Activated CD4-positive, alpha-beta T cell treated with anti-CD3 and anti-CD28 coated beads for 36 hours (primary cell): ENCODE results near the gene PKNOX2. TPM values are rescaled to one million over a fixed set of nuclear protein-coding genes. Genes with fewer than 3 reads are reported as not detected.

ENCODE experiments used
- ATAC-seq: fragments of 200-7000 bp; cut with Tn5 transposase; one replicate; pipeline ENCODE4 v1.10.0; 2021; ENCODE audit warnings: mild to moderate bottlenecking, moderate library complexity
- CTCF ChIA-PET: fragments of 350-600 bp; sonication (Branson Sonifier 250); formaldehyde crosslinking; loops from one replicate; lab custom pipeline; 2021; ENCODE audit warnings: antibody characterized with exemption; lab: Charles Lee
- POLR2A ChIA-PET: fragments of 350-600 bp; sonication (Branson Sonifier 250); formaldehyde crosslinking; loops from one replicate; lab custom pipeline; 2021; ENCODE audit warnings: antibody characterized with exemption, inconsistent platforms; lab: Charles Lee
- DNase-seq: peaks from one replicate; pipeline ENCODE4 v3.0.0-alpha.2; 2020
- H3K27ac Mint-ChIP-seq: one replicate; pipeline ENCODE4 v1.8.0; 2021; ENCODE audit warnings: mixed read lengths
- H3K27me3 Mint-ChIP-seq: one replicate; pipeline ENCODE4 v1.8.0; 2021; ENCODE audit warnings: mixed read lengths
- H3K36me3 Mint-ChIP-seq: one replicate; pipeline ENCODE4 v1.8.0; 2021; ENCODE audit warnings: low read depth, mixed read lengths
- H3K4me1 Mint-ChIP-seq: one replicate; pipeline ENCODE4 v1.8.0; 2021; ENCODE audit warnings: mixed read lengths
- H3K4me3 Mint-ChIP-seq: one replicate; pipeline ENCODE4 v1.8.0; 2021; ENCODE audit warnings: mild to moderate bottlenecking, moderate library complexity, mixed read lengths
- H3K9me3 Mint-ChIP-seq: one replicate; pipeline ENCODE4 v1.8.0; 2021; ENCODE audit warnings: low read depth, mixed read lengths
- intact Hi-C, 2 experiments: fragments of 100-400 bp; cut with DNase I in 1 of 2; cut with micrococcal nuclease in 1 of 2; formaldehyde crosslinking; loops; one replicate each; pipeline versions ENCODE4 v1.14.2 to v1.15.1; 2022 to 2024; cut with DNase I, micrococcal nuclease
- total RNA-seq, 2 experiments: library from RNA; stranded (reverse); gene quantifications; one replicate each; pipeline ENCODE4 v1.2.3, GENCODE V29; 2021

PKNOX2 gene
- total RNA-seq, 2 experiments from 2014 or later = not detected

DNA sequence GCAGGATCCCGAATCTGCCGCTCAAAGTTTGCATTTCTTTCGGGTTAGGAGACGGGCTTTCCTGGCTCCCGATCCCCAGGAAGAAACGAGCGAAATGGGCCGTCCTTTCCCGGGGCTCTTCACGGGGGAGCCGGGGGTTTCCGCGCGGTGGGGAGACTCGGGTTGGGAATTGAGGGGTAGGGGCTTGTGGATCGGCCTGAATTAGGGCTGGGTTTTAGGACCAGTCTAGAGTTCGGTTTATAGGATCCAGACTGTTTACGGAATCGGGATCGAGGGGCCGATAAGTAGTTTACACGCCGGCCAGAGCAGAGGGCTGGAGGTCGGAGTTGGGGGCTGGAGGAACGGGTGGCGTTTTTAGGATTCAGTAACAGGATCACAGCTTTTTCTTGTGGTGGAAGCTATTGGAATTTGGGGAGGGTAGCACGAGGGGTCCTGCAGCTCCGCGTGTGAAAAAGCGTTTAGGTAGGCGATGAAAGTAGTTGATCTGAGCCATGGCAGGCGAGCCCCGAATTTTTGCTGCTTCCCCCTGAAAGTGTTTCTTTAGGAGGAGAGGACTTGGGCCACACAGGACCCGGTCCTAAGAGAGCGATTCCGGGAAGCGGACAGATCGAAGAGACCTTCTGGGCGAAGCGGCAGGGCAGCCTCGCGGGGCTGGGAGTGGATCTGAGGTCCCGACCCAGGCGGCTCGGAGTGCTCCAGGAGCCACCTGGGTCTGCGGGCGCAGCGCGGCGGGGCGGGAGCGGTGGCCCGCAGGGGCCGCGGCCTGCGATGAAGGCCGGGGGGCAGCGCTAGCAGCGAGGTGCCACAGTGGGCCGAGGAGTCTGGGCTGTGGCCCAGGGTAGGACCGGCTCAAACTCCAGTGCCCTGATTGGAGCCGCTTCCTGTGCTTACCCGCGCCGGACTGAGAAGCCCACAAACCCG, 1.6 kb downstream of the PKNOX2 start:
- peak; percentile 27 for DNase-seq
- peak; percentile 25 for ATAC-seq
- intact Hi-C loops = loop anchor here in 1 of 2 experiments (2.0 to 10.0 kb wide), 2 partner anchors 55 to 709 kb away; partner anchors contain the start of gene TMEM218
- ChIA-PET POLR2A (no interaction called here), CTCF (interaction anchor here (0.6 to 1.0 kb wide), 2 partner anchors 160 to 1354 kb away, joined by 3 read pairs; no protein-coding TSS in a partner anchor)
- peak overlapping the region; percentile 51 for H3K27ac Mint-ChIP-seq
- H3K9me3 Mint-ChIP-seq = no peaks in the 10 kb centered on the region
- H3K4me3 Mint-ChIP-seq = peak overlapping the region; percentile 73
- peaks cover 62% of the 10 kb centered on the region for H3K27me3 Mint-ChIP-seq
- H3K36me3 Mint-ChIP-seq = no peaks in the 10 kb centered on the region
- peaks cover 18% of the 10 kb centered on the region for H3K4me1 Mint-ChIP-seq

DNA sequence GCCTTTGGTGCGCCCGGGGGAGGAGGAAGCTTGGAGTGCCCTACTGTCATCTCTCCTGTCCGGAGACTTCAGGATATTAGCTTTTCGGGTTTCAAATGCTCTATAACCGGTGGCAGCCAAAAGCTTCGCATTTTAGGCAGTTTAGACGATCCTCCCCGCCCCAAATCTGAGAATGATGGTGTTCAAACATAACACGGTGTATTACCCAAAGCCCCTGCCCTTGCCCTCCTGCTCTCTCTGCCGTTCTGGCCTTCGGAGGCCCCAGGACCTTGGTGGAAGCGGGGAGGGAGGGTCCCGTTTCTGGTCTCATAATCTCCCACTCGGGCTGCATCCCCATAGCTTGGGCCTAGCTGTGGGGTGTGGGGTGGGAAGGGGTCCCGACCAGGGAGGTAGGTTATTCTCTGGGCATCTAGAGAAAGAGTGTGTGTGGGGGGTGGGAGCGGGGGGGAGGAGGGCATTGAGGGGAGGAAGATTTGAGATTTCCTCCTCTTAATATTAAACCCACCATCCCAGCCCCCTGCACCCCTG, 2.3 kb downstream of the PKNOX2 start:
- ChIA-PET POLR2A (no interaction called here), CTCF (interaction anchor here (0.6 to 1.1 kb wide), 3 partner anchors 22 to 180 kb away, joined by 3 read pairs; no protein-coding TSS in a partner anchor)
- Mint-ChIP-seq H3K27me3 (peaks cover 67% of the 10 kb centered on the region), H3K27ac (no peak overlapping the region), H3K9me3 (no peaks in the 10 kb centered on the region), H3K4me1 (peaks cover 18% of the 10 kb centered on the region), H3K4me3 (no peak overlapping the region), H3K36me3 (no peaks in the 10 kb centered on the region)
- intact Hi-C loops = loop anchor here in 1 of 2 experiments (10.0 kb wide), 1 partner anchor 708 kb away; no protein-coding TSS in a partner anchor
- no peak for DNase-seq
- no peak for ATAC-seq

DNA sequence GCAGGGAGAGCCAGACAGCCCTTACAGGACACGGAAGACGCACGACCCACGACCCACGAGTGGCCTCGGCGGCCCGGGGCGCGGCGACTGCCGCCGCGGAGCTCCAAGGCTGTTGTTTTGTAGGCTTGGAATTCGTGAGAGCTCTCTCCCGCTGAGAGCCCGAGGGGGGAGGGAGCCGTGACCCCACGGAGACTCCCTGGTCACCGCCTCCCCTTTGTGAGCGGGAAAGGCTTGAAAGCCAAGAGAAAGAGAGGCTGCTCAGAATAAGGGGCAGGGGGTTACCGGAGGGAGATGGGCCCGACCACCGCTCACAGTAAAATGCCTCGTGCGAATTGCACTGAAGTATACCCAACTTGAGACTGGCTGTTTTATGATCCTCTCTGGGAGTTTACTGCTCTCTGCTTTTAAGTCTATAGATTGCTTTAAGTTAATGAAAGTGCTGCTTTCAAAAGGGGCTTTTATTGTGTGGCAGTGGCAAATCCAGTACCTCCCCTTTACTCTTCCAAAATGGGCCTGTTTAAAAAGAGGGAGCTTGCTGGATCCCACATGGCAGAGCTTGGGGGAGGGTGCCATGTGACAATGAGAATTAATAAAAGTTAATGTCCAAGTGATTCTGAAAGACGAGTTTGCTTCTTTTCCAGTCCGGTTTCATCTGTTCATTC, 2.9 kb downstream of the PKNOX2 start:
- no peaks in the 10 kb centered on the region for H3K36me3 Mint-ChIP-seq
- intact Hi-C loops = loop anchor here in 1 of 2 experiments (10.0 kb wide), 1 partner anchor 707 kb away; no protein-coding TSS in a partner anchor
- H3K9me3 Mint-ChIP-seq = no peaks in the 10 kb centered on the region
- ChIA-PET POLR2A (no interaction called here), CTCF (interaction anchor here (0.6 to 1.1 kb wide), 7 partner anchors 11 to 760 kb away, joined by 3 to 4 read pairs (median 3); no protein-coding TSS in a partner anchor)
- H3K4me3 Mint-ChIP-seq = no peak overlapping the region
- no peak overlapping the region for H3K27ac Mint-ChIP-seq
- peaks cover 18% of the 10 kb centered on the region for H3K4me1 Mint-ChIP-seq
- DNase-seq (no peak), ATAC-seq (no peak)
- peaks cover 68% of the 10 kb centered on the region for H3K27me3 Mint-ChIP-seq

DNA sequence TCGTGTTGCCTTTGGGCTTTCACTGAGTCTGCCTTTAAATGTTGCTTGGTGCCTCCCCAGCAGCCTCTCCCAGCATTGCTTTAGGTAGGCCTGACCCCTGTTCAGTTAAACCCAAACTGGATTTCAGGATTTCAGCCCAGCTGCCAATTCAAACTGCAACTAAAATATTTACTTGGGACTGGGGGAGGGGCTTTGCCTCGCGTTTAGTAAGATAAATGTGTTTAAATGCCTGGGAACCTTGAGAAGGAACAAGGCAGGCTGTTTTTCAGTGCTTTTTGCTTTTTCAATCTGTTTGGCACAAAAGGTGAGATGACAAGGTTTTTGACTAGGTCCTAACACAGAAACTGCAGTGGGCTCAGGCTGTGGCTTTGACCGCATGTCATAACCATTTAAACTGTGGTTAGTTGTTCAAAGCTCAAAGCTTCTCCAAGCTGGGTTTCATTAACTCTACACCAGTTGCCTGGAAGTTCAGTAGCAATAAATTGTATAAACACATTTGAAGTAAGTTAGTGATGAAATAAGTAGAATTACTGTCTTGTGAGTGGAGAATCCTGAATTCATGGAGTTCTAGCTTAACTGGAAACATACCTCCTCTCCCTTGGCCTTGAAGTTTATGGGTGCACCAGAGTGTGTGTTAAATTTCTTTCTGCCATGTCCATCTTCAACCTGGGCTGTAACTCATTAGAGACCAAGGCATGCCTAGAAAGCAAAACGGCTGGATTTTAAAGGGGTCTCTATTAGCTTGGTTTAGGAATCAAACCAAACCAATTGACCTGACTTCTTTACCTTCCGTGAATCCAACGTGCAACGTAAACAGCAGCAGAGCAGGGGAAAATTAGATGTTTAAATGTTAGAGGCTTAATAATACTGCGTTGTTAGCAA, 3.6 kb downstream of the PKNOX2 start:
- Mint-ChIP-seq H3K36me3 (no peaks in the 10 kb centered on the region), H3K4me3 (no peak overlapping the region), H3K27me3 (peaks cover 70% of the 10 kb centered on the region), H3K27ac (no peak overlapping the region), H3K9me3 (no peaks in the 10 kb centered on the region), H3K4me1 (peaks cover 18% of the 10 kb centered on the region)
- ChIA-PET CTCF (interaction anchor here (0.6 to 1.2 kb wide), 7 partner anchors 8 to 759 kb away, joined by 3 to 4 read pairs (median 3); no protein-coding TSS in a partner anchor), POLR2A (no interaction called here)
- ATAC-seq = no peak
- no peak for DNase-seq
- intact Hi-C loops = loop anchor here in 1 of 2 experiments (10.0 kb wide), 1 partner anchor 707 kb away; no protein-coding TSS in a partner anchor

DNA sequence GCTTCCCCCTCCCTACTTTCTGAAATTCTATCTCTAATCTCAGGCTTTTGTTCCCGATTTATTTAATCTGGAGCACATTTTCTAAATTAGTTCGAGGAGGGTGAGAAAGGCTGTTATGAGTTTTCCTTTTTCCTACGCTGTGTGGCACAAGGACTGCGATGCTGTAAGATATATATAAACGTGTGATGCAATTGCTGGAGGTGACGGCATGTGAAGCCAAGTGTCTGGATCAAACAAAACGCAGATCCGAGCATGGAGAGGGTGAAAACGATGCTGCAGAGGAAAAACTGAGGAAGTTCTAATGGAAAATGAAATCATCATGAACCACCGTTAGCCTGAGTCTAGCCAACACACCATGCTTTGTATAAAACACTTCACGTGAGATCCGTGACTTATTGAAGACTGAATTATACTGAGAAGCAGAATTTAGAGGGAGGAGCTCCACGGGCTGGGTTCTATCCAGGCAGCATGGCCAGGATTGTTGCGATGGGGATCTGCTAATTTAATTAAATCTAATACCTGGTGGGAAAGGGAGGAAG, 4.4 kb downstream of the PKNOX2 start:
- ChIA-PET CTCF (interaction anchor here (0.6 to 1.2 kb wide), 3 partner anchors 10 to 103 kb away, joined by 3 read pairs; no protein-coding TSS in a partner anchor), POLR2A (no interaction called here)
- Mint-ChIP-seq H3K36me3 (no peaks in the 10 kb centered on the region), H3K27me3 (peaks cover 67% of the 10 kb centered on the region), H3K4me1 (peaks cover 18% of the 10 kb centered on the region), H3K9me3 (no peaks in the 10 kb centered on the region), H3K4me3 (no peak overlapping the region), H3K27ac (no peak overlapping the region)
- intact Hi-C loops = loop anchor here in 1 of 2 experiments (10.0 kb wide), 1 partner anchor 706 kb away; no protein-coding TSS in a partner anchor
- ATAC-seq (no peak), DNase-seq (no peak)

DNA sequence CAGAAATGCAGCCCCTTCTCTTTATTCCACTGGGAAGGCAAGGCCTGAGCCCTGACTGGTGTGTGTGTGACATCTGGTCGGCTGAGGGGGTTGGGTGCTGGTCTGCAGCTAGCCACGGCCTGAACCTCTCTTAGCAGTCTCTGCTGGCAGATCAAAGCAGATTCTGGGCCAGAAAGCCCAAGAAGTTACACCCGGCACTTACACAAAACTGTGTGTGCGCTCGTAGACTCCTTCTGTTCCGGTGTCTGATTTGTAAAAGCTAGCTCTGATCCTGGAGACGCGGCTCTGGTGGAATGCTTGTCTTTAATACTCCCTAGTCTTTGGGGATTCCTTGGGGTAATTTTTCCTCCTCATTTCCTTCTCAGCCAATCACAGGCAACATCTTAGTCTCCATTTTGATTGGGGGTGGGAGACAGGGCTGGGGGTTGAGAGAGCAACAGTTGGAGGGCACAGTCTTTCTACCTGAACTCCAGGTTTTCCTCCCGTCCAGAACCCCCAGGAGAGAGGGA, 5.5 kb downstream of the PKNOX2 start:
- Mint-ChIP-seq H3K4me3 (no peak overlapping the region), H3K9me3 (no peaks in the 10 kb centered on the region), H3K27me3 (peaks cover 65% of the 10 kb centered on the region), H3K36me3 (no peaks in the 10 kb centered on the region), H3K27ac (no peak overlapping the region), H3K4me1 (peaks cover 13% of the 10 kb centered on the region)
- ChIA-PET POLR2A (no interaction called here), CTCF (interaction anchor here (0.6 kb wide), 1 partner anchor 102 kb away, joined by 3 read pairs; no protein-coding TSS in a partner anchor)
- no peak for DNase-seq
- intact Hi-C loops = no loop called here
- no peak for ATAC-seq

DNA sequence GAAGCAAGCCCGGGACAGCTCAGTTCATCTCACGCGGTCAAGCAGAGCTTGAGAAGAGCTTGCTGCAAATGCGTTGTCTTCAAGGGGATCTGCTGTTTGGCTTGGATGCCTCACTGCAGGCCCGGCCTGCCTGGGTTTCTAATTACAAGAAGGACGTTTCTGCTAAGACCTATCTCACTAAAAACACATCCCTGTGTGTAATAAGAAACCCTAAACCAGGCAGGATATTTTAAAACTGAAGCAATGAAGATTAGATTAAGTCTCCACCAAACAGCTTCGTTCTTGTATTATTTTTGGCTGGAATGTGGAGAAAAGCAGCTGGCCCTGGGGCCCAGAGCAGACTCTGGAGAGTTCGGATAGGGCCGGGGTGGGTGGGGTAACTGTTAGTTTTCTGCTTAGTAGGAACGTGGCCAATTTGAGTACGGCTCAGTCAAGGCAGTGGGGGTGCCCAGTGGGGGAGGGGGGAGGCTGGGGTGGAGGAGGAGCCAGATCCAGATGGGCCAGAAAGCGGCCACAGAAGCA, 6.0 kb downstream of the PKNOX2 start:
- no peak for ATAC-seq
- CTCF ChIA-PET = no interaction called here
- intact Hi-C loops = no loop called here
- H3K4me1 Mint-ChIP-seq = peaks cover 10% of the 10 kb centered on the region
- no peak for DNase-seq
- no peaks in the 10 kb centered on the region for H3K9me3 Mint-ChIP-seq
- no peaks in the 10 kb centered on the region for H3K36me3 Mint-ChIP-seq
- no peak overlapping the region for H3K27ac Mint-ChIP-seq
- POLR2A ChIA-PET = no interaction called here
- H3K4me3 Mint-ChIP-seq = no peak overlapping the region
- H3K27me3 Mint-ChIP-seq = peaks cover 65% of the 10 kb centered on the region

DNA sequence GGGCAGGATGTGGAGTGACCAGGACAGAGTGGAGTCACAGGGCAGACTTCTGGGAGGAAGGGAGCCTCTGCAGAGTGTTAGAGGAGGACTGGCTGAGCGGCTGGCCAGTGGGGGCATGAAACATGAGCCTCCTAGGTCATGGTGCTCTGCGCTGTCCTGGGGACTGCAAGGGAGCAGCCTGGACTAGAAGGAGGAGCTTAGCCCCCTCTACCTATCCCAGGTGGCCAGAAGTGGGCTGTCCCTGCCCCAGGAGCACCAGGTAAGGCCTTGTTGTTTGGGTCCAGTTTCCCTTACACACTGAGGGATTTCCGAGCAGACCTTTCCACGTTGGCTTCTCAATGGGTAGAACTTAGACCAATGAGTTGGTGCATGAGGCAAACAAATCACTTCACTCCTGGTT, 7.4 kb downstream of the PKNOX2 start:
- ATAC-seq = no peak
- H3K36me3 Mint-ChIP-seq = no peaks in the 10 kb centered on the region

DNA sequence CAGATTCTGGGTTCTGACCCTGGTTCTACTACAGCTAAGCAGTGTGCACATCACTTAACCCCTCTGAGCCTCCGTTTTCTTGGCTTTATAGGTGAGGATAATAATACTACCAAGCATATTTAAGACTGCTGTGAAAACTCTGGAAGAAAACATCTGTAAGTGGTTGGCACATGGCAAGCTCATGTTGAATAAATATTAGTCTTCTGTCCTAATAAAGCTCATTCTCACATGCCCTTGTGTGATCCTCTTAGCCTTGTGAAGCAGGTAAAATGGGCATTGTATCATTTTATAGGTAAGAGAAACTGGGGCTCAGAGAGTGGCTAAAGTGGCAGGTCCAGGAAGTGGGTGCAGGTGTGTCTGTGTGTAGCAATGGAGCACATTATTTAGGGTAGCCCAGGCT, 8.5 kb downstream of the PKNOX2 start:
- H3K27ac Mint-ChIP-seq = no peak overlapping the region
- H3K4me3 Mint-ChIP-seq = no peak overlapping the region
- no peaks in the 10 kb centered on the region for H3K9me3 Mint-ChIP-seq
- peaks cover 60% of the 10 kb centered on the region for H3K27me3 Mint-ChIP-seq
- intact Hi-C loops = no loop called here
- ATAC-seq = no peak
- no peaks in the 10 kb centered on the region for H3K4me1 Mint-ChIP-seq
- ChIA-PET POLR2A (no interaction called here), CTCF (interaction anchor here (1.0 kb wide), 1 partner anchor 8 kb away, joined by 4 read pairs; the partner anchor contains the start of gene PKNOX2)
- DNase-seq = no peak
- no peaks in the 10 kb centered on the region for H3K36me3 Mint-ChIP-seq

More for the DNA sequence above, 7.4 kb downstream of the PKNOX2 start:
- H3K27me3 Mint-ChIP-seq = peaks cover 61% of the 10 kb centered on the region
- ChIA-PET POLR2A (no interaction called here), CTCF (interaction anchor here (0.6 kb wide), 1 partner anchor 242 kb away, joined by 3 read pairs; no protein-coding TSS in a partner anchor)
- no peaks in the 10 kb centered on the region for H3K4me1 Mint-ChIP-seq
- intact Hi-C loops = no loop called here
- DNase-seq = no peak
- H3K4me3 Mint-ChIP-seq = no peak overlapping the region
- H3K27ac Mint-ChIP-seq = no peak overlapping the region
- H3K9me3 Mint-ChIP-seq = no peaks in the 10 kb centered on the region

DNA sequence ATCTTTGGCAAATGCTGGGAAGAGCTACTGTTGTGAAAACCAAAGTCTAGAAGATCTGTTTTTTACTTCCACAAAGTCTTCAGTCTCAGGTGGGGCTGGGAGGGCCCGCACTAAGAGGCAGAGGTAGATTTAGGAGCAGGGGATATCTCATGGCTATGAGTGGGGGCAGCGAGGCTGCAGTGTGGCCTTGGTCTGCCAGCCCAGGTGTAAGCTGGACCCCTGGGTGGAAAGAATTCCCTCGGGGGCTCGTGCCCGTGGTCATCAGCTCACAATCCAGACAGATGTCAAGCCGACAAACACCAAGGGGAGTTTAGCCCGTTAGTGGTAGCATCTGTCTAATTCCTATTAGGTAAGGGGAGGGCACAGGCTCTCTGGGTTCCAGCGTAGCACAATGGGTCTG, 9.0 kb downstream of the PKNOX2 start:
- intact Hi-C loops = no loop called here
- ATAC-seq (no peak), DNase-seq (no peak)
- CTCF ChIA-PET = interaction anchor here (1.0 kb wide), 1 partner anchor 9 kb away, joined by 4 read pairs; the partner anchor contains the start of gene PKNOX2
- no peaks in the 10 kb centered on the region for H3K4me1 Mint-ChIP-seq
- no peaks in the 10 kb centered on the region for H3K36me3 Mint-ChIP-seq
- no peak overlapping the region for H3K27ac Mint-ChIP-seq
- H3K9me3 Mint-ChIP-seq = no peaks in the 10 kb centered on the region
- H3K27me3 Mint-ChIP-seq = peaks cover 55% of the 10 kb centered on the region
- POLR2A ChIA-PET = no interaction called here
- no peak overlapping the region for H3K4me3 Mint-ChIP-seq
